HCT116 (cell line): Measurements from ENCODE around the gene TSPAN6. TPM values are rescaled to one million over a fixed set of nuclear protein-coding genes. Genes with fewer than 3 reads are reported as not detected.

Source experiments
- ATAC-seq: fragments of 200-7000 bp; cut with Tn5 transposase; 2 replicates; pipeline ENCODE4 v1.9.1; 2020; ENCODE audit warnings: mild to moderate bottlenecking, moderate library complexity
- BruUV-seq: library from RNA; stranded (reverse); fragments of 400-500 nt; replicated peaks from 2 replicates; lab custom pipeline; 2021; lab: Mats Ljungman, UMichigan
- CTCF ChIA-PET: fragments of 300-600 bp; sonication (Branson Sonifier 250); formaldehyde crosslinking; loops from one replicate; lab custom pipeline; 2021; ENCODE audit warnings: antibody characterized with exemption; lab: Charles Lee
- POLR2A ChIA-PET: fragments of 300-600, 350-600 bp; sonication (Branson Sonifier 250); formaldehyde crosslinking; loops from one replicate; lab custom pipeline; 2021; ENCODE audit warnings: antibody characterized with exemption; lab: Charles Lee
- RAD21 ChIA-PET, 2 experiments: fragments of 300-600 bp; sonication (Branson Sonifier 250); formaldehyde crosslinking; loops; one replicate each; lab custom pipeline; 2023; ENCODE audit warnings: low total read pairs in 2 of 2; ENCODE audit not compliant: uncharacterized antibody in 2 of 2, unreplicated experiment in 2 of 2, low non-redundant PET in 1 of 2; lab: Charles Lee
- DNase-seq: peaks from one replicate; pipeline ENCODE4 v3.0.0-alpha.2; 2010; ENCODE audit warnings: low read depth, low spot score
- H2AFZ ChIP-seq: fragments of 200-600 bp; shearing (Covaris generic), sonication (generic); 2 replicates; pipeline ENCODE4 v1.6.1; 2017; ENCODE audit warnings: low read depth, mixed run types, mixed read lengths, antibody characterized with exemption, low read length; ENCODE audit not compliant: poor library complexity, severe bottlenecking
- H3K27ac ChIP-seq: 2 replicates; pipeline ENCODE4 v1.5.1; 2012; ENCODE audit warnings: low read depth, low read length
- H3K27me3 ChIP-seq: fragments of 200-600 bp; sonication (generic); 2 replicates; pipeline ENCODE4 v1.6.1; 2016; ENCODE audit warnings: mixed run types, low read length, mixed read lengths; ENCODE audit not compliant: insufficient read depth
- H3K36me3 ChIP-seq, 2 experiments: fragments of 200-500 bp in 1 of 2; fragments of 200-600 bp in 1 of 2; sonication (Bioruptor generic) in 1 of 2; sonication (generic) in 1 of 2; 2 replicates each; pipeline versions ENCODE4 v1.5.1 to v1.6.1; 2014 to 2016; ENCODE audit warnings: low read length in 2 of 2, inconsistent platforms in 1 of 2, mixed read lengths in 1 of 2, mixed run types in 1 of 2; ENCODE audit not compliant: insufficient read depth in 2 of 2, control insufficient read depth in 1 of 2
- H3K4me1 ChIP-seq, 2 experiments: fragments of 200-600 bp in 1 of 2; sonication (generic) in 1 of 2; 2 replicates each; pipeline versions ENCODE4 v1.5.1 to v1.6.1; 2012 to 2017; ENCODE audit warnings: low read length in 2 of 2, inconsistent platforms in 1 of 2, mild to moderate bottlenecking in 1 of 2, mixed read lengths in 1 of 2, mixed run types in 1 of 2, moderate library complexity in 1 of 2; ENCODE audit not compliant: insufficient read depth in 2 of 2, control insufficient read depth in 1 of 2
- H3K4me2 ChIP-seq: fragments of 200-600 bp; sonication (generic); 2 replicates; pipeline ENCODE4 v1.6.1; 2017; ENCODE audit warnings: mixed run types, low read length, mixed read lengths
- H3K4me3 ChIP-seq, 2 experiments: fragments of 200-600 bp in 1 of 2; sonication (generic) in 1 of 2; replicated peaks in 1 of 2; 2 replicates each; pipeline ENCODE4 v1.5.1; 2011 to 2016; ENCODE audit warnings: low read length in 2 of 2, control low read depth in 1 of 2, low read depth in 1 of 2, mild to moderate bottlenecking in 1 of 2, mixed read lengths in 1 of 2, mixed run types in 1 of 2
- H3K79me2 ChIP-seq: fragments of 200-600 bp; sonication (generic); 2 replicates; pipeline ENCODE4 v1.6.1; 2017; ENCODE audit warnings: mild to moderate bottlenecking, mixed run types, low read length, moderate library complexity, mixed read lengths; ENCODE audit not compliant: insufficient read depth
- H3K9ac ChIP-seq: fragments of 200-600 bp; sonication (generic); 2 replicates; pipeline ENCODE4 v1.6.1; 2016; ENCODE audit warnings: low read length, mixed read lengths
- H3K9me2 ChIP-seq: fragments of 200-600 bp; sonication (generic), shearing (Covaris generic); 2 replicates; pipeline ENCODE4 v1.6.1; 2017; ENCODE audit warnings: mixed run types, mild to moderate bottlenecking, moderate library complexity; ENCODE audit not compliant: insufficient read depth
- H3K9me3 ChIP-seq, 2 experiments: fragments of 200-500 bp in 1 of 2; fragments of 200-600 bp in 1 of 2; sonication (Bioruptor generic) in 1 of 2; sonication (generic) in 1 of 2; 2 replicates each; pipeline ENCODE4 v1.6.1; 2014 to 2017; ENCODE audit warnings: low read length in 2 of 2, mixed read lengths in 2 of 2, inconsistent platforms in 1 of 2, low read depth in 1 of 2, mild to moderate bottlenecking in 1 of 2, mixed run types in 1 of 2, moderate library complexity in 1 of 2; ENCODE audit not compliant: control insufficient read depth in 1 of 2, insufficient read depth in 1 of 2
- H4K20me1 ChIP-seq: fragments of 200-600 bp; sonication (generic), shearing (Covaris generic); 2 replicates; pipeline ENCODE4 v1.6.1; 2017; ENCODE audit warnings: mixed run types, mild to moderate bottlenecking, moderate library complexity; ENCODE audit not compliant: insufficient read depth
- CBX3 ChIP-seq: IDR thresholded peaks from 2 replicates; pipeline ENCODE4 v1.6.1; 2012; ENCODE audit warnings: low read depth
- EGR1 ChIP-seq: IDR thresholded peaks from 2 replicates; pipeline ENCODE4 v1.6.1; 2012; ENCODE audit warnings: low read depth
- EZH2 ChIP-seq: fragments of 200-600 bp; sonication (generic); IDR thresholded peaks from 2 replicates; pipeline ENCODE4 v1.6.1; 2017; ENCODE audit warnings: antibody characterized with exemption, mixed run types
- FOSL1 ChIP-seq: IDR thresholded peaks from 2 replicates; pipeline ENCODE4 v1.6.1; 2012; ENCODE audit warnings: low read depth
- JUND ChIP-seq: IDR thresholded peaks from 2 replicates; pipeline ENCODE4 v1.6.1; 2012
- POLR2AphosphoS5 ChIP-seq: IDR thresholded peaks from 2 replicates; pipeline ENCODE4 v1.6.1; 2011; ENCODE audit warnings: mild to moderate bottlenecking, low read depth, low read length, moderate library complexity
- REST ChIP-seq: IDR thresholded peaks from 2 replicates; pipeline ENCODE4 v1.6.1; 2012; ENCODE audit warnings: low read depth
- SP1 ChIP-seq: IDR thresholded peaks from 2 replicates; pipeline ENCODE4 v1.6.1; 2012; ENCODE audit warnings: low read depth
- ZBTB33 ChIP-seq: IDR thresholded peaks from 2 replicates; pipeline ENCODE4 v1.6.1; 2011; ENCODE audit warnings: mild to moderate bottlenecking, low read length, moderate library complexity; ENCODE audit not compliant: insufficient replicate concordance; ENCODE audit errors: extremely low read depth
- ZNF274 ChIP-seq: fragments of 200-500 bp; sonication (Bioruptor generic); IDR thresholded peaks from 2 replicates; pipeline ENCODE4 v1.6.1; 2014; ENCODE audit warnings: mild to moderate bottlenecking, low read depth, low read length, inconsistent platforms
- intact Hi-C: fragments of 100-400 bp; cut with micrococcal nuclease; formaldehyde crosslinking; loops from 2 replicates; pipeline ENCODE4 v1.10.0; 2022
- total RNA-seq: library from RNA; stranded (reverse); gene quantifications from one replicate; pipeline ENCODE4 v1.2.1, GENCODE V29; 2021; ENCODE audit not compliant: unreplicated experiment

TSPAN6 gene
- total RNA-seq, 1 experiment from 2014 or later, result 25.0 TPM

- no peak overlapping the region for H2AFZ ChIP-seq
- H3K4me3 ChIP-seq, result no peak overlapping the region
- peaks cover 0 to 8% of the 10 kb centered on the region in 2 experiments; a peak in 1 of 4 replicates for H3K4me1 ChIP-seq
- no peaks in the 10 kb centered on the region; a peak in 2 of 4 replicates for H3K36me3 ChIP-seq
- DNase-seq (no peak), ATAC-seq (no peak)
- no peaks in the 10 kb centered on the region for H3K9me3 ChIP-seq
- no peak overlapping the region for H3K27ac ChIP-seq
- no peak for TF ChIP-seq FOSL1
- no peak for TF ChIP-seq EGR1
- no peak for TF ChIP-seq ZBTB33
- no peak for TF ChIP-seq SP1
- TF ChIP-seq CBX3, result no peak
- no peak for TF ChIP-seq JUND
- no peak for TF ChIP-seq REST
- no peak for TF ChIP-seq ZNF274
- no peak for TF ChIP-seq POLR2AphosphoS5
- TF ChIP-seq EZH2, result no peak
- no peak overlapping the region for H3K9ac ChIP-seq
- H4K20me1 ChIP-seq, result no peaks in the 10 kb centered on the region
- no peaks in the 10 kb centered on the region for H3K79me2 ChIP-seq
- H3K4me2 ChIP-seq, result peak overlapping the region; percentile 75
- ChIA-PET POLR2A (no interaction called here), CTCF (no interaction called here), RAD21 (no interaction called here)
- intact Hi-C loops, result no loop called here
- H3K9me2 ChIP-seq, result no peaks in the 10 kb centered on the region
- H3K27me3 ChIP-seq, result no peaks in the 10 kb centered on the region
- no TSS peak for BruUV-seq
These were observed 1.6 kb downstream of the TSPAN6 start for GRCh38 chrX:100635040-100635439.
